HUDEP-2 (cell line): Measurements from ENCODE around the gene EARS2.
"Not testable (repeated sequence)": the region's sequence is repeated elsewhere in the genome, so short reads cannot be mapped to it uniquely, and the experiment has no call there.

Source experiments
- DNase-seq, 76 experiments: peaks; one replicate each; lab custom pipeline; 2025; ENCODE audit not compliant: unreplicated experiment in 76 of 76; lab: John Stamatoyannopoulos, UW

EARS2 gene

DNA sequence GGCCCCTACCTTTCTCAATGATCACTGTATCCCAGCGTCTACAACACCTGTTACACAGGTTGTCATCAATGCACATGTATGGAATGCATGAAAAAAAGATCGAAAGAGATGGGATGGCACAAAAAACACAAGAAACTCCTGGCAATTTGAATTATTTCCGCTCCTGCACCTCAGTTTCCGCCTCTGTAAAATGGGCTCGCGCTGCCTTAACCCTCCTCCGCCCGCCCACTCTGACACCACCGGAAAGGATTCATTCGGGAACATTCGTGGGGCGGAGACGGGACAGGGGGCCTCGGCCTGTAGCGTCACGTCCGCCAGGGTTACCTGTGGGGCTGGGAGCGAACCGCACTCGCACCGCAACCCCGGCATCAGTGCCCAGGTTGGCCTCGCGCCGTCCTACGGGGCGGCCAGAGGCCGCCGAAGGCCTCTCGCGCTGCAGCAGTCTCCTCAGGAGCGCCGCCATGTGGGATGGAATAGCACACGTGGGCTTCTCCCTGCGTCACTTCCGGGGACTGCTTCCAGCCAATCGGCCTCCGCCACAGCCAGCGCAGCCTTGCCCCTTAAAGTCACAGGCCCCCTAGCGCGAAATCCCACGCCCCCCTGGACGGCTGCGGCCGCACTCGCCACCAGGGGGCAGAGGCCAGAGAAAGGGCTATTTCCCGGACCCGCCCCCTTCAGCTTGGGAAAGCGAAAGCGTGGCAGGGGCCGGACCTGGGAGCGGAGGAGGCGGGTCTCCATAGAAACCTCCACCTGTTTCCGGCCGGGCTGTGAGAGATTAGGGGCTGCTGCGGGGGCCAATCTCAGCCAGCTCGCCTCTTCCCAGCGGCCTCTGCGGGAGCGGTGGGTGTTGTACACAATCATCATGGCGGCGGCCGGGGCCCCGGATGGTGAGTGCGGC, at the start of gene EARS2, which contains the start of gene UBFD1:
Gene EARS2 (minus strand): TSS at position 470 of the 898 bp plus-strand sequence. CDS start 7 bp downstream, at position 463.
Gene UBFD1 (plus strand): TSS at position 847 of the 898 bp plus-strand sequence. CDS start 16 bp downstream, at position 863.
- DNase-seq: peak; percentile 87 to 99 (median 98)

DNA sequence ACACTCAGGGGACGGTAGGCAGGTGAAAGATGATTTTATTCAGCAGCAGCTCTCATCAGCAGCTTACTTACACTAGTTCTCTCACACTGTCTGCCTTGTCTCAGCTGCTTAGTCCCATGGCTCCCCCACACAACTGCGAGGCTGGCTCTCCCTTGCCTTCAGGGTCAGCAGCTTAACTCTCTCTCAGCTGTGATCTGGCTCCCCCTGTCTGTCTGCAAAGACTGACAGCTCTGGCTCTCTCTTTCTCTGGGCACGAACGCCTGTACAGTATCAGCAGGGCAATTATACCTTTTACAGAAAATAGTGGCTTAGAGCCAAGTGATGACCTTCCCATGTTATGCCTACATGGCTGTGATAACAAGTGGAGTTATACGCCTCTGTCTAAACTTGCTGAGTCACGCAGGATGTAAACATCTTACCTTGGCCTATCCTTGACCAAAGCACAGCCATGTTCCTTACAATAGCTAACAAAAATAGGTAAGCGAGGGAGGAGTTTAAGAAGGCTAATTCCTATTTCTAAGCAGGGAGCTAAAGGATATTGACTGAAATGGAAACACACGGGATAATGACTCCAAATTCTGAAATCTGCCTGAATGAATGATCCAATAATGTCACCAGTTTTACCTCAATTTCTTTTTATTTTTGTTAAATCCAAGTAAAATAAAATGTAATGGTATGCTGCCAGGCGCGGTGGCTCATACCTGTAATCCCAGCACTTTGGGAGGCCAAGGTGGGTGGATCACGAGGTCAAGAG, 40.0 kb upstream of the EARS2 start:
- peak in 71 of 76 experiments; percentile 1 to 81 (median 42) for DNase-seq

DNA sequence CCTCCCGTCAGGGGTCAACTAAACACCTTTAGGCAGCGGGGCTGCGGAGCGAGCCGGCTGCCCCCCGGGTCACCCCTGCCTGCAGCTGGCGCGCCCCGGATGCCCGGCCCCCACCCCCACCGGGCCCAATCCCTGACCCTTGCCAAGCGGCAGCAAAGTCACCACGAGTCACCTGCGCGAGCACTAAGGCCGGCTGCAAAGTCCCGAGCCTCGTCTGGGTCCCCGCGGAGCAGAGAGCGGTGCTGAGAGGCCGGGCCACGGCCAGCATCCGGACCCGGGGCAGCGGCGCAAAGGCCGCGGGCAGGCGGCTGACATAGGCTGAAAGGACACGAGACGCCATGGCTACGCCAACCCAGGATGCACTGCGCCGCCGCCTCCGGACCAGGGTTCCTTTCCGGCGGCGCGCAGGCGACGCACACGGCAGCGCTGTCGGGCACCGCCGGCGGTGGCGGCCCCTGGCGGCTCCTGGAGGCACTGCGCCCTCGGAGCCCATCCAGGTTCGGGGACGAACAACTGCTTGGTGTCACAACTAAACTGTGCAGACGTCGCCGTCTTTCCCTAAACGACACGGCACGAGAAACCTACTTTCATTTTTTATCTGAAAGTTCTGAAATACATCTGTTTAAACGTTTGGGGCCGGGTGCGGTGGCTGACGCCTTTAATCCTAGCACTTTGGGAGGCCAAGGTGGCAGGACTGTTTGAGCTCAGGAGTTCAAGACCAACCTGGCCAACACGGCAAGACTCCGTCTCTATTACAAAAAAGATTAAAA, 39.0 kb upstream of the EARS2 start, which contains the start of gene NDUFAB1:
Gene NDUFAB1 (minus strand): TSS at position 366 of the 770 bp plus-strand sequence. CDS start 26 bp downstream, at position 340.
- DNase-seq: peak in 74 of 76 experiments; percentile 17 to 92 (median 80)

DNA sequence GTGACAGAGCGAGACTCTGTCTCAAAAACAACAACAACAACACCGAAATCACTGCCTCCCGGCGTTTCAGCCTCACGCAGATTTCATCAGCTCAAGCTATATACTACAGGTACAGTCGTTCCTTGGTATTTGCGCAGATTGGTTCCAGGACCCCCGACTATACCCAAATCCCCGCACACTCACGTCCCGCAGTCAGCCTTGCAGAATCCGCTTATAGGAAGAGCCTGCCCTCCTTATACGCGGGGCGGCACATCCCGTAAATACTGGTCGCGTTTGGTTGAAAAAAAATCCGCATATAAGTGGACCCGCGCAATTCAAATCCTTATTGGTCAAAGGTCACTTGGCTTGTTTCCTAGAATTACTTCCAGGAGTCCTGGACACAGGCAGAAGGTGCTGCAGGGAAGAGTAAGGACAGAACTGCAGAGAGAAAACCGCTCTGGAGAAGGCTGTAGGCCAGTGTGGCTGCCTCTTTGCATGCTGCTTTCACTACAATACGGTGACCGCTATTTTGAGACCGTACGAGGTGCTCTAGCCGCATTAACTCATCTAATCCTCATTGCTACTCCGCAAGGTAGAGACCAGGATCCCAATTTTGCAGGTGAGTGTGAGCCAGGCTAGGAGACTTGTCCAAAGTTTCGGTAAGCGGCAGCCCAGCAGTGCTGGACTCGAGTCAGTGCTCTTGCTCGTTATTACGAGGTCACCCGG, 38.2 kb upstream of the EARS2 start:
- DNase-seq: peak in 1 of 76 experiments; percentile 26

DNA sequence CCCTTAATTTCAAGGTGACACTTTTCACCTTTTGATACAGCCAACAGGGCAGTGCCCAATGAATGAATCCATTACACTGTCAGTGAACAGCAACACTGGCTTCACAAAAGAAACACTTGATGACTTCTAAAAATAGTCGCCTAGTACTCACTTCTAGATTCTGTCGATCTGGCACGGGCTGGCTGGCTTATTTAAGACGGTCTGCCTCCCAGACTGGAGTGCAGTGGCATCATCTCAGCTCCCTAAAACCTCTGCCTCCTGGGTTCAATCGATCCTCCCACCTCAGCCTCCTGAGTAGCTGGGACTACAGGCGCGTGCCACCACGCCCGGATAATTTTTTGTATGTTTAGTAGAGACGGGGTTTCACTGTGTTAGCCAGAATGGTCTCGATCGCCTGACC, 37.0 kb upstream of the EARS2 start:
- DNase-seq: no peak

DNA sequence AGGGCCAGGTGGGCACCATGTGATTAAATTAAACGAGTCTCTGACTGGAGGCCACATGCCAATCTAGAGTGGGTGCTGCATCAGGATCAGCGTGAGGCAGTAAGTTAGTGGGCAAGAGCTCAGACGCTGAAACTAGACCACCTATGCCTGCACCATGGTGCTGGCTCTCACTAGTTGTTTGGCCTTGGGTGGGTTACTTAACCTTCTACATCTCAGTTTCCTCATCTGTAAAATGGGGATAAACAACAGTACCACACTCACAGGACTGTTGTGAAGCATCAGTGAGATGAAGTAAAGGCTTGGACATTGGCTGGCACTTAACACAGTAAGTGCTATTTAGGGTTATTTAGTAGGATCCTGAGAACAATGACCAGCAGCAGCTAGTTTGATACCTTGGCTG, 33.0 kb upstream of the EARS2 start:
- no peak for DNase-seq

DNA sequence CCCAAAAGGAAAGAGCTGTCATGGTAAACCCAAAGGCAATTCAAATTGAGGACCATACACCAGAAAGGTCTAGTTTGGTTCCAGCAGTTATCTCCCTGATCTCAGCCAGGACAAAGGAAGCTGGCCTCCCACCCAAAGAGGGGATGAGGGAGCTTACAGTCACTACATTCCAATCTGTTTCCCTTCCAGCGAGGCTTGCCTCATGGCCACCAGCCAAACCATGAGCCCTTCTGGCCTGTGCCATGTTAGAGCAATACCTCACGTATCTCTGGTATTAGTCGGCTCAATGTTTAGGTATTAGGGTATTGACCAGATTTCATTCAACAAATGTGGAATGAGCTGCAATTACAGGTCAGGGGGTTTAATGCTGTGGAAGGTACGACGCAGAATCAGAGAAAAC, 30.6 kb upstream of the EARS2 start:
- DNase-seq: no peak

DNA sequence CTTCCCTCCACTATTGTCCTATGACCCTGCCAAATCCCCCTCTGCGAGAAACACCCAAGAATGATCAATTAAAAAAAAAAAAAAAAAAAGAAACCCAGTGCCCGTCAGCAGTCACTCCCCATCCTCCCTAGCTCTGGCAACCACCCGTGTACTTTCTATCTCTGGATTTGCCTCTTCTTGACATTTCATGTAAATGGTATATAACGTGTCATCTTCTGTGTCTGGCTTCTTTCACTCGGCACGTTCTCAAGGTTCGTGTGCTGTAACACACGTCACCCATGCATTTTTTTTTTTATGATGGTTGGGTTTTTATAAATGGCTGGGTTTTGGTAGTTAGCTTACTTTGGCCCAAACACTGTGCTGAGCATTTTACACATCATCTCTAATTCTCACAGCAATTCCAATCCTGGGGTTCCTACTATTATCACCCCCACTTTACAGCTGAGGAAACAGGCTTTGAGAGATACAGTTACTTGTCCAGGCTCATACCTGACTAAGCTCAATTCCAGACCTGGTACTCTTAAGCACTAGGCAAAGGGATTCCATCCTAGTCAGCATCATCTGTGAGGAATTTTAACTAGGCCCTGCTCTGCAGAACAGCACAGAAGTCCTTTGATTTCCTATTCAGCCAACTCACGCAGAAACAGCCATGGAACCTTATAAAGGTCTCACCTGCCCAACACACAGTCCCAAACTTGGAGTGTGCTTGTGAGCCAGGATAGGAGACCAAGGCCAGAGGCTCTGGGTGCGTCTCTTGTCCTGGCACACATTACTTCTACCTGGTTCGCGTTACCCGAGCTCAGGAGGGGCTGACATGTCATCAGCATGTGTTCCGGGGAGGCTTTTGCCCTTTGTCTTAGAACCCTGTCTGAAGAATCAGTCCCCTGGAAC, 27.3 kb upstream of the EARS2 start:
- no peak for DNase-seq

DNA sequence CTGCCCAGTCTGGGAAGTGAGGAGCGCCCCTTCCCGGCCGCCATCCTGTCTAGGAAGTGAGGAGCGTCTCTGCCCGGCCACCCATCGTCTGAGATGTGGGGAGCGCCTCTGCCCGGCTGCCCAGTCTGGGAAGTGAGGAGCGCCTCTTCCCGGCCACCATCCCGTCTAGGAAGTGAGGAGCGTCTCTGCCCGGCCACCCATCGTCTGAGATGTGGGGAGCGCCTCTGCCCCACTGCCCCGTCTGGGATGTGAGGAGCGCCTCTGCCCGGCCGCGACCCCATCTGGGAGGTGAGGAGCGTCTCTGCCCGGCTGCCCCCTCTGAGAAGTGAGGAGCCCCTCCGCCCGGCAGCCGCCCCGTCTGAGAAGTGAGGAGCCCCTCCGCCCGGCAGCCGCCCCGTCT, 26.1 kb upstream of the EARS2 start:
- DNase-seq: not testable (repeated sequence)

DNA sequence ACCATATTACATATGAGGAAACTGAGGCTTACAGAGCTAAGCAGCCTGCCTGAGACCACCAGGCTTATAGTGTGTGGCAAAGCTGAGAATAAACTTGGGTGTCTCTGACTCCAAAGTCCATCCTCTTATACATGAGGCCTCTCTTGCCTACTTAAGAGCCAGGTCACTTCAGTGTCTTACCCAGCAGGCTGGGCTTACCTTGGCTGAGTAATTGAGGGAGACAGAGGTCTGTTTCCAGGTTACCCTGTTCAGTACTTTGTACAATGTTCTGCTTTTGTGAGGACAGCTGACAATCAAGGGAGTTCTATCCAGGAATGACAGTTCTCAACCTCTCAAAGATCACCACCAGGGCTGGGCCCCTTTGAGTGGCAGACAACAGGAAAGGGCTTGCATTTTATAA, 24.6 kb upstream of the EARS2 start:
- DNase-seq: no peak

DNA sequence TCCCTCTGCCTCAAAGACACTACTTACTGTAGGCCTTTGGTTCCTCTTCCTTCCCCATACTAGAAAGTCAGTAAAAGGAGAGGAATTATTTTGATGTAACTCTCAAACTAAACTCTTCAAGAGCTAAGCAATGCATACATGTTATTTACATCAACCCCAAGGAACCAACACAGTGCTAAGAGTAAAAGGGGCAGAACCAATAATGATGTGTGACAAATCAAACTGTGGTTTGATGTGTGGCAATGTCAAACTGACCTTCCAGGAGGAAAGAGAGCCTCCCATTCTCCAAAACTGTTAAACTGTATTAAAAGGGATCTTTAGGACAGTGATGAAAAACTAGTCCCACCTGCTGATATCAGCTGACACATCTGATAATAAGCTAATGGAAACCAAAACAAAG, 23.2 kb upstream of the EARS2 start:
- DNase-seq: no peak

DNA sequence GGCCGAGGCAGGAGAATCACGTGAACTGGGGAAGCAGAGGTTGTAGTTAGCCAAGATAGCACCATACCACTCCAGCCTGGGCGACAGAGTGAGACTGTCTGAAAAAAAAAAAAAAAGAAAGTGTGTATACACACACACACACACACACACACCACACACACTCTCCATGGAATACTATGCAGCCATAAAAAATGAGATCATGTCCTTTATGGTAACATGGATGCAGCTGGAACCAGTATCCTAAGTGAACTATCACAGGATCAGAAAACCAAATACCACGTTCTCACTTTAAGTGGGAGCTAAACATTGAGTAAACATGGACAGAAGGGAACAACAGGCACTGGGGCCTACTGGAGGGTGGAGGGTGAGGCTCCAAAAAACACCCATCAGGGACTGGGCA, 22.2 kb upstream of the EARS2 start:
- no peak for DNase-seq

DNA sequence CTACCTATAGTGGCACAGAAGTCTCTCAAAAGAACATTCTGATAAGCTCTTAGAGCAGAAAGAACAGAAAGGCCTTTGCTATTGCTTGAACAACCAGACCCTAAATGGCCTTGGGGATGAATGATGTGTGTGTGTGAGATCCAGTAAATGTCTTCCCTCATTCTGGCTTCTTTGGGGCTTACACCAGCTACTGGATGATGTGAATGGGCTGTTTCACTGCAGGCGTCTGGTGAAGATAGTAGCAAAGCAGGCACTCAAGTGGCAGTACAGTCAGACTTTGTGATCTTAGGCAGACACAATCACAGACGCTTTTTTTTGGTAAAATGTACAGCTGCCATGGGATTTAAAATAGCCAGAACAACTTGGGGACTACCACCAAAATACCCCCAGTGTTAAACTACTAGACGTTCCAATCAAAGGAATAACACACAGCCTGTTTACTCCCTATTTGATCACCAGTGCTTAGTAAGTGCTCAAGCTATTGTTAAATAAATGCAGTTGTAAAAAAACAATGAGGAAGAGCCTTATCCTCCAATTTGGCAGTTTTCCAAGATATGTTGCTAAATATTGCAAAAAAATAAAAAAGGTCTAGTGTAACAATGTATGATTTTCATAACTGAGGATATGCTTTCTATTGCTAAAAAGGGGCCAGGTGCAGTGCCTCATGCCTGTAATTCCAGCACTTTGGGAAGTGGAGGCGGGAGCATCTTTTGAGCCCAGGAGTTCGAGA, 21.1 kb upstream of the EARS2 start:
- DNase-seq: no peak

DNA sequence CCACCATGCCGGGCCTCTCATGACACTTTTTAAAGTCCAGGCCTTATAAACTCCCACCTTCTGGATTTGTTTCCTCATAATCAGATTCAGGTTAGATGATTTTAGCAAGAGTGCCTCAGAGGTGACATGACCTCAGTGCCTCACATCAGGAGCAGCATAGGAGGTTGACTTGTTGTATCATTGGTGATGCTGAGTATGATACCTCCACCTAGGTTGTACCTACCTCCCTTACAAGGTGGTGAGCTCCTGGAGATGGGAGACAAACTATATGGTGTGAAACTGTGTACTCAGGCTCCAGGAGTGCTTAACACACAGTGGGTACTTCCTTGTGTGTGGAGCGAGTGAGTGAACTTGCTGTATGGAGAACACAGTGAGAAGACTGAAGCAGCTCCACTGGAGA, 20.3 kb upstream of the EARS2 start:
- no peak for DNase-seq

DNA sequence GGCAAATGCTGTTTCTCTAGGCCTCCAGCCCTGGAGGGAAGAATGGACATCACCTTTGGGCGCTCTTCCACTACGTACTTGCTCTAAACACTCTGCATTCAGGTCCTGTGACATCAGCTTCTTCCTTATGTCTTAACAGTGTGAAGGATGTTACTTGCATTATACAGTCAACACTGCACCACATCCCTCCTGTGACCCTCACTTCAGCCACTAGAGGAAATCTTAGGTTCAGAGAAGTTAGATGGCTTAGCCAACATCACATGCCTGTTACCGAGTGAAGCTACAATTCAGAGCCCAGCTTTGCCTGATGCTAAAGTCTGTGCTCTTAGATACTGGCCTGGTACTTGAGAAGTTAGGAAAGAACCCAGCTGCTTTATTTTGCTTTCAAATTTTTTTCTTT, 18.7 kb upstream of the EARS2 start:
- DNase-seq: no peak

DNA sequence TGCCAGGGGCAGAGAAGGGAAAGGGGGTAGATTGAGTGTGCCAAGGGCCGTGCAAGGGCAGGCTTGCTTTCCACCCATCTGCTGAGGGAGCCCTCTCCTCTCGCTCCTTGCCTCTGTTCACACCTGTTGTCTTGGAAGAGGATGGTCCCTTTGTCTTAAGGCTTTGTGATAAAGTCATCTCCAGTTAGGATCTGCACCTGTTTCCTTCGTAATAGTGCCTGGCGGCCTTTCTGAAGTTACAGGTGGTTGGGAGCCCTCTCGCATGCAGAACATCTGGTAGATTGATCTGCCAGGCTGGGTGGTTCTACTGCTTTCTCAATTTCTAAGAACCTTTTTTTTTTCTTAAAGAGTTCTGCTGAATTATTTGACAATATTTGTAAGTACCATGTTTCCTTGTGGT, 16.7 kb upstream of the EARS2 start:
- no peak for DNase-seq

DNA sequence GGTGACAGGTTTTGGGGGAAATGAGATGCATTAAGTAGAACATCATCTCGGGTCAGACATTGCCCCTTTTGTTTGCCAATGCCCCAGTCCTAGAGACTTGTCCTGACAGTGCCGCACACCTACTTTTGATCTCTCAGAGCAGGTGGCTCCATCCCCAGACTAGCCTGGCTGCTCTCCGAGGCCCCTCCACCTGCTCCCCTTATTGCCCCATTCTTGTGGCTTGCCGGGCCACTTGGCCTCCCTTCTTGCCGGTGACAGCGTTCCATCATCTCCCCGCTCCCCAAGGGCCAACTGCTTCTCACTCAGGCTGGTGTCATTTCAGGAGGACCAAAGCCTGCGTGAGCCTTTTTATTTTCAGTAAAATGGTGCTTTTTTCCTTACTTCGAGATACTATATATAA, 15.2 kb upstream of the EARS2 start:
- no peak for DNase-seq

DNA sequence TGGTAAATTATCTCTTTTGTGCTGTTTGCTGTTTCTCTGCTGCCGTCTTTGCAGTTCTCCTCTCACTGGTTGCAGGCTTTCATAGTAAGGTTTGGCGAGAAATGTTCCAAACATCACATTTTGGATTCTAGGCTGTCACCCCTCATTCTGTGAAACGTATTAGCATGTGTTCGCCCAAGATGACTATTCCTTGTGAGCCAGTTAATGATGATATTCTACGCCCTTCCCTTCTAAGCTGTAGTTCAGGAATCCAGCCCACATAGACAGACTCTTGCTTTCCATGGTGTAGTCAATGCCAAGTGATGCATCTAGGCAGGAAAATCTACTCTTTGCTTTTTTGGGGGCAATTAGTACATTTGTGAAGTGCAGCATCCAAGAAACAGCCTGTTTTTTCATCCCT, 14.7 kb upstream of the EARS2 start:
- DNase-seq: no peak
